Measurements from ENCODE around the gene ITGAV. TPM values are rescaled to one million over a fixed set of nuclear protein-coding genes. Genes with fewer than 3 reads are reported as not detected.

The ITGAV gene
- polyA plus RNA-seq, 1 experiment, result 129 TPM

- Histone ChIP-seq H3K27ac (ENCODE audit: low read depth, low read length) (peak overlapping the region; percentile 49), H3K27me3 (ENCODE audit: control insufficient read depth, insufficient read depth, low read length) (no peaks in the 10 kb centered on the region), H3K4me3 (ENCODE audit: low read depth, low read length) (no peak overlapping the region), H3K9me3 (ENCODE audit: control insufficient read depth, insufficient read depth, low read length) (no peaks in the 10 kb centered on the region)
- CTCF ChIA-PET, result no interaction called here
- POLR2A ChIA-PET, result no interaction called here
- TF ChIP-seq, protein P1, sequence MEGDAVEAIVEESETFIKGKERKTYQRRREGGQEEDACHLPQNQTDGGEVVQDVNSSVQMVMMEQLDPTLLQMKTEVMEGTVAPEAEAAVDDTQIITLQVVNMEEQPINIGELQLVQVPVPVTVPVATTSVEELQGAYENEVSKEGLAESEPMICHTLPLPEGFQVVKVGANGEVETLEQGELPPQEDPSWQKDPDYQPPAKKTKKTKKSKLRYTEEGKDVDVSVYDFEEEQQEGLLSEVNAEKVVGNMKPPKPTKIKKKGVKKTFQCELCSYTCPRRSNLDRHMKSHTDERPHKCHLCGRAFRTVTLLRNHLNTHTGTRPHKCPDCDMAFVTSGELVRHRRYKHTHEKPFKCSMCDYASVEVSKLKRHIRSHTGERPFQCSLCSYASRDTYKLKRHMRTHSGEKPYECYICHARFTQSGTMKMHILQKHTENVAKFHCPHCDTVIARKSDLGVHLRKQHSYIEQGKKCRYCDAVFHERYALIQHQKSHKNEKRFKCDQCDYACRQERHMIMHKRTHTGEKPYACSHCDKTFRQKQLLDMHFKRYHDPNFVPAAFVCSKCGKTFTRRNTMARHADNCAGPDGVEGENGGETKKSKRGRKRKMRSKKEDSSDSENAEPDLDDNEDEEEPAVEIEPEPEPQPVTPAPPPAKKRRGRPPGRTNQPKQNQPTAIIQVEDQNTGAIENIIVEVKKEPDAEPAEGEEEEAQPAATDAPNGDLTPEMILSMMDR (IDR thresholded peaks at IDR 0.05; ENCODE audit: low read depth, low read length), result no peak
- peak; percentile 23 for DNase-seq (ENCODE audit: low read depth, low spot score)
Measured at GRCh38 chr2:186717320-186718007, 127.6 kb downstream of the ITGAV start.

- H3K4me3 ChIP-seq (ENCODE audit: low read depth, low read length), result no peak overlapping the region
Measured at GRCh38 chr2:186718122-186718521, 128.3 kb downstream of the ITGAV start.

GRCh38 chr2:186718903-186719302, 129.0 kb downstream of the ITGAV start:
- ChIA-PET CTCF (no interaction called here), POLR2A (interaction anchor here (0.6 kb wide), 1 partner anchor 16 kb away, joined by 3 read pairs; no protein-coding TSS in a partner anchor)
- TF ChIP-seq, protein P1 (IDR thresholded peaks at IDR 0.05; ENCODE audit: low read depth, low read length), result no peak
- Histone ChIP-seq H3K4me3 (ENCODE audit: low read depth, low read length) (no peak overlapping the region), H3K27ac (ENCODE audit: low read depth, low read length) (no peak overlapping the region), H3K27me3 (ENCODE audit: control insufficient read depth, insufficient read depth, low read length) (no peaks in the 10 kb centered on the region), H3K9me3 (ENCODE audit: control insufficient read depth, insufficient read depth, low read length) (no peaks in the 10 kb centered on the region)
- DNase-seq (ENCODE audit: low read depth, low spot score), result no peak

More at GRCh38 chr2:186718122-186718521, 128.3 kb downstream of the ITGAV start:
- CTCF ChIA-PET, result no interaction called here
- TF ChIP-seq, protein P1 (IDR thresholded peaks at IDR 0.05; ENCODE audit: low read depth, low read length), result no peak
- Histone ChIP-seq H3K9me3 (ENCODE audit: control insufficient read depth, insufficient read depth, low read length) (no peaks in the 10 kb centered on the region), H3K27ac (ENCODE audit: low read depth, low read length) (no peak overlapping the region), H3K27me3 (ENCODE audit: control insufficient read depth, insufficient read depth, low read length) (no peaks in the 10 kb centered on the region)
- POLR2A ChIA-PET, result no interaction called here
- no peak for DNase-seq (ENCODE audit: low read depth, low spot score)

DNA sequence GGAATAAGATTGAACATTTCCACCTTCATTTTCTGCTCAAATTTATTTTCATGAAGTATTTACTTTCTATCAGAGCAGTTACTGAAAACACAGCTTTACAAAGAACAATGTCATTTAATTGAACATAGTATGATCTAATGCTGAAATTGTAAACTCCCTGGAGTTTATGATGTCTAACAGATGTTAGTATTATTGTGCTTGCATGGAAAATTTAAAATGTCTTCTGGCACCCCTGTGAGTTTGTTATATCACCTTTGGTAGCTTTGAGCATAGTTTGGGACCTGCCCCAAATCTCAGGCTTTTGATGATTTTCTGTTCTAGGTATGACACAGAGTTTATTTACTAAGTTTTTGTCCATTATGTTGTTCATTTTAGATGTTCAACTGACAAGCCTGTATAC, 132.1 kb downstream of the ITGAV start:
- POLR2A ChIA-PET, result no interaction called here

GRCh38 chr2:186724736-186725135, 134.9 kb downstream of the ITGAV start:
- ChIA-PET CTCF (no interaction called here), POLR2A (no interaction called here)
- TF ChIP-seq, protein P1 (IDR thresholded peaks at IDR 0.05; ENCODE audit: low read depth, low read length), result no peak
- DNase-seq (ENCODE audit: low read depth, low spot score), result no peak
- no peaks in the 10 kb centered on the region for H3K27me3 ChIP-seq (ENCODE audit: control insufficient read depth, insufficient read depth, low read length)
- no peaks in the 10 kb centered on the region for H3K9me3 ChIP-seq (ENCODE audit: control insufficient read depth, insufficient read depth, low read length)
- H3K27ac ChIP-seq (ENCODE audit: low read depth, low read length), result no peak overlapping the region
- no peak overlapping the region for H3K4me3 ChIP-seq (ENCODE audit: low read depth, low read length)

More for the DNA sequence above, 132.1 kb downstream of the ITGAV start:
- CTCF ChIA-PET, result no interaction called here
- Histone ChIP-seq H3K4me3 (ENCODE audit: low read depth, low read length) (no peak overlapping the region), H3K27ac (ENCODE audit: low read depth, low read length) (no peak overlapping the region), H3K9me3 (ENCODE audit: control insufficient read depth, insufficient read depth, low read length) (no peaks in the 10 kb centered on the region), H3K27me3 (ENCODE audit: control insufficient read depth, insufficient read depth, low read length) (no peaks in the 10 kb centered on the region)
- TF ChIP-seq, protein P1 (IDR thresholded peaks at IDR 0.05; ENCODE audit: low read depth, low read length), result no peak
- DNase-seq (ENCODE audit: low read depth, low spot score), result no peak
